ENCODE results near the gene ZDHHC11. TPM values are rescaled to one million over a fixed set of nuclear protein-coding genes. Genes with fewer than 3 reads are reported as not detected.
"Not testable (repeated sequence)": the region's sequence is repeated elsewhere in the genome, so short reads cannot be mapped to it uniquely, and the experiment has no call there.

ZDHHC11 gene
- total and polyA plus RNA-seq, 2 experiments from 2014 or later = 8.0 to 29.1 TPM

DNA sequence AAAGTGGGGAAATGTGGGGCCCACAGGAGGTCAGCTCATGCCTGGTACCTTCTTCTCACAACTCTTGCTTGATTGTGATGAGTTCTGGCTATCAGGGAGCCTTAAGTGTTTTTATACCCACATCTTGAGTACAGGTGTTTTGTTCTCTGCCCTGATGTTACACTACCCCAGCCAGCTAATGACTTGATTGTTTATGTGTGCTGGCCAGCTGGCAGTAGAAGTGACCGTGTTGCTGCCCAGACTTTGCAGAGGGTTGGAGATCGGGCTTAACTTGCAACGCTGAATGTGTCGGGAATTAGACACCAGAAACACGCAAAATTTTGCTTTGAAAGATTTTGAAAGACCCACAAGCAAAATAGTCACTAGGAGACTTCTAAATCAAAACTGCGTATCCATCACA is 49.3 kb downstream of the ZDHHC11 start (continued):
- TF ChIP-seq, protein P1, sequence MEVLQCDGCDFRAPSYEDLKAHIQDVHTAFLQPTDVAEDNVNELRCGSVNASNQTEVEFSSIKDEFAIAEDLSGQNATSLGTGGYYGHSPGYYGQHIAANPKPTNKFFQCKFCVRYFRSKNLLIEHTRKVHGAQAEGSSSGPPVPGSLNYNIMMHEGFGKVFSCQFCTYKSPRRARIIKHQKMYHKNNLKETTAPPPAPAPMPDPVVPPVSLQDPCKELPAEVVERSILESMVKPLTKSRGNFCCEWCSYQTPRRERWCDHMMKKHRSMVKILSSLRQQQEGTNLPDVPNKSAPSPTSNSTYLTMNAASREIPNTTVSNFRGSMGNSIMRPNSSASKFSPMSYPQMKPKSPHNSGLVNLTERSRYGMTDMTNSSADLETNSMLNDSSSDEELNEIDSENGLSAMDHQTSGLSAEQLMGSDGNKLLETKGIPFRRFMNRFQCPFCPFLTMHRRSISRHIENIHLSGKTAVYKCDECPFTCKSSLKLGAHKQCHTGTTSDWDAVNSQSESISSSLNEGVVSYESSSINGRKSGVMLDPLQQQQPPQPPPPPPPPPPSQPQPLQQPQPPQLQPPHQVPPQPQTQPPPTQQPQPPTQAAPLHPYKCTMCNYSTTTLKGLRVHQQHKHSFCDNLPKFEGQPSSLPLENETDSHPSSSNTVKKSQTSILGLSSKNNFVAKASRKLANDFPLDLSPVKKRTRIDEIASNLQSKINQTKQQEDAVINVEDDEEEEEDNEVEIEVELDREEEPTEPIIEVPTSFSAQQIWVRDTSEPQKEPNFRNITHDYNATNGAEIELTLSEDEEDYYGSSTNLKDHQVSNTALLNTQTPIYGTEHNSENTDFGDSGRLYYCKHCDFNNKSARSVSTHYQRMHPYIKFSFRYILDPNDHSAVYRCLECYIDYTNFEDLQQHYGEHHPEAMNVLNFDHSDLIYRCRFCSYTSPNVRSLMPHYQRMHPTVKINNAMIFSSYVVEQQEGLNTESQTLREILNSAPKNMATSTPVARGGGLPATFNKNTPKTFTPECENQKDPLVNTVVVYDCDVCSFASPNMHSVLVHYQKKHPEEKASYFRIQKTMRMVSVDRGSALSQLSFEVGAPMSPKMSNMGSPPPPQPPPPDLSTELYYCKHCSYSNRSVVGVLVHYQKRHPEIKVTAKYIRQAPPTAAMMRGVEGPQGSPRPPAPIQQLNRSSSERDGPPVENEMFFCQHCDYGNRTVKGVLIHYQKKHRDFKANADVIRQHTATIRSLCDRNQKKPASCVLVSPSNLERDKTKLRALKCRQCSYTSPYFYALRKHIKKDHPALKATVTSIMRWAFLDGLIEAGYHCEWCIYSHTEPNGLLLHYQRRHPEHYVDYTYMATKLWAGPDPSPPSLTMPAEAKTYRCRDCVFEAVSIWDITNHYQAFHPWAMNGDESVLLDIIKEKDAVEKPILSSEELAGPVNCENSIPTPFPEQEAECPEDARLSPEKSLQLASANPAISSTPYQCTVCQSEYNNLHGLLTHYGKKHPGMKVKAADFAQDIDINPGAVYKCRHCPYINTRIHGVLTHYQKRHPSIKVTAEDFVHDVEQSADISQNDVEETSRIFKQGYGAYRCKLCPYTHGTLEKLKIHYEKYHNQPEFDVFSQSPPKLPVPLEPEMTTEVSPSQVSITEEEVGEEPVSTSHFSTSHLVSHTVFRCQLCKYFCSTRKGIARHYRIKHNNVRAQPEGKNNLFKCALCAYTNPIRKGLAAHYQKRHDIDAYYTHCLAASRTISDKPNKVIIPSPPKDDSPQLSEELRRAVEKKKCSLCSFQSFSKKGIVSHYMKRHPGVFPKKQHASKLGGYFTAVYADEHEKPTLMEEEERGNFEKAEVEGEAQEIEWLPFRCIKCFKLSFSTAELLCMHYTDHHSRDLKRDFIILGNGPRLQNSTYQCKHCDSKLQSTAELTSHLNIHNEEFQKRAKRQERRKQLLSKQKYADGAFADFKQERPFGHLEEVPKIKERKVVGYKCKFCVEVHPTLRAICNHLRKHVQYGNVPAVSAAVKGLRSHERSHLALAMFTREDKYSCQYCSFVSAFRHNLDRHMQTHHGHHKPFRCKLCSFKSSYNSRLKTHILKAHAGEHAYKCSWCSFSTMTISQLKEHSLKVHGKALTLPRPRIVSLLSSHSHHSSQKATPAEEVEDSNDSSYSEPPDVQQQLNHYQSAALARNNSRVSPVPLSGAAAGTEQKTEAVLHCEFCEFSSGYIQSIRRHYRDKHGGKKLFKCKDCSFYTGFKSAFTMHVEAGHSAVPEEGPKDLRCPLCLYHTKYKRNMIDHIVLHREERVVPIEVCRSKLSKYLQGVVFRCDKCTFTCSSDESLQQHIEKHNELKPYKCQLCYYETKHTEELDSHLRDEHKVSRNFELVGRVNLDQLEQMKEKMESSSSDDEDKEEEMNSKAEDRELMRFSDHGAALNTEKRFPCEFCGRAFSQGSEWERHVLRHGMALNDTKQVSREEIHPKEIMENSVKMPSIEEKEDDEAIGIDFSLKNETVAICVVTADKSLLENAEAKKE (CRISPR knock-in tag; IDR thresholded peaks at IDR 0.05) = no peak
- TF ChIP-seq, protein P2, sequence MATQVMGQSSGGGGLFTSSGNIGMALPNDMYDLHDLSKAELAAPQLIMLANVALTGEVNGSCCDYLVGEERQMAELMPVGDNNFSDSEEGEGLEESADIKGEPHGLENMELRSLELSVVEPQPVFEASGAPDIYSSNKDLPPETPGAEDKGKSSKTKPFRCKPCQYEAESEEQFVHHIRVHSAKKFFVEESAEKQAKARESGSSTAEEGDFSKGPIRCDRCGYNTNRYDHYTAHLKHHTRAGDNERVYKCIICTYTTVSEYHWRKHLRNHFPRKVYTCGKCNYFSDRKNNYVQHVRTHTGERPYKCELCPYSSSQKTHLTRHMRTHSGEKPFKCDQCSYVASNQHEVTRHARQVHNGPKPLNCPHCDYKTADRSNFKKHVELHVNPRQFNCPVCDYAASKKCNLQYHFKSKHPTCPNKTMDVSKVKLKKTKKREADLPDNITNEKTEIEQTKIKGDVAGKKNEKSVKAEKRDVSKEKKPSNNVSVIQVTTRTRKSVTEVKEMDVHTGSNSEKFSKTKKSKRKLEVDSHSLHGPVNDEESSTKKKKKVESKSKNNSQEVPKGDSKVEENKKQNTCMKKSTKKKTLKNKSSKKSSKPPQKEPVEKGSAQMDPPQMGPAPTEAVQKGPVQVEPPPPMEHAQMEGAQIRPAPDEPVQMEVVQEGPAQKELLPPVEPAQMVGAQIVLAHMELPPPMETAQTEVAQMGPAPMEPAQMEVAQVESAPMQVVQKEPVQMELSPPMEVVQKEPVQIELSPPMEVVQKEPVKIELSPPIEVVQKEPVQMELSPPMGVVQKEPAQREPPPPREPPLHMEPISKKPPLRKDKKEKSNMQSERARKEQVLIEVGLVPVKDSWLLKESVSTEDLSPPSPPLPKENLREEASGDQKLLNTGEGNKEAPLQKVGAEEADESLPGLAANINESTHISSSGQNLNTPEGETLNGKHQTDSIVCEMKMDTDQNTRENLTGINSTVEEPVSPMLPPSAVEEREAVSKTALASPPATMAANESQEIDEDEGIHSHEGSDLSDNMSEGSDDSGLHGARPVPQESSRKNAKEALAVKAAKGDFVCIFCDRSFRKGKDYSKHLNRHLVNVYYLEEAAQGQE (IDR thresholded peaks at IDR 0.05; ENCODE audit: unreplicated experiment) = no peak

DNA sequence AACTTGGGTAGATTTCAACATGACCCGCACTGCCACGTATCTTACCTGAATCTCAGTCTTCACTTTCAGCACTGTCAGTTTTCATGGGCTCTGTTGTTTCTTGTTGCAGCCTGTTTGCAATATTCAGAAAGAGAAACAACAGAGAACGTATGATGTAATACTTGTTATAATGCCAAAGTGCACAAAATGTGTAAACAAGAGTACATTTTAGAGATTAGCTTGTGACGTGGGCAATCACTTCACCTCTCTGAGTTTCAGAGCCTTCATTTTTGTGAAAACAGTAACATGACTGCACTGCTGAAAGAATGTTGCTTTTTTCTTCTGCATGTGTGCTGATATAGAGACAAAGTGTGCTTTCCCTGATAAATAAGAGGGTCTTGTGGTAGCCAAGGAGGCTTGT is 49.7 kb downstream of the ZDHHC11 start:
- H2AFZ ChIP-seq; H3K4me1 Mint-ChIP-seq; H4K20me1 ChIP-seq (replicated peaks; ENCODE audit: insufficient read depth); H3K36me3 ChIP-seq (ENCODE audit: insufficient read depth); H3K4me3 Mint-ChIP-seq; DNase-seq (ENCODE audit: low spot score); H3K4me1 ChIP-seq (ENCODE audit: insufficient read depth); H3K79me2 ChIP-seq (replicated peaks; ENCODE audit: insufficient read depth); H3K9me3 Mint-ChIP-seq; H3K27me3 Mint-ChIP-seq (ENCODE audit: insufficient read depth, low read depth, poor library complexity); H3K4me3 ChIP-seq; H3F3A ChIP-seq (replicated peaks; ENCODE audit: low read depth); H3K9me2 ChIP-seq (ENCODE audit: insufficient read depth); H3K27ac ChIP-seq (ENCODE audit: low read depth); ATAC-seq; H3K27me3 ChIP-seq (ENCODE audit: insufficient read depth); H3K27ac Mint-ChIP-seq; H3K4me2 ChIP-seq: not testable (repeated sequence)
- H3K36me3 Mint-ChIP-seq (ENCODE audit: low read depth) = peaks cover 15% of the 10 kb centered on the region

DNA sequence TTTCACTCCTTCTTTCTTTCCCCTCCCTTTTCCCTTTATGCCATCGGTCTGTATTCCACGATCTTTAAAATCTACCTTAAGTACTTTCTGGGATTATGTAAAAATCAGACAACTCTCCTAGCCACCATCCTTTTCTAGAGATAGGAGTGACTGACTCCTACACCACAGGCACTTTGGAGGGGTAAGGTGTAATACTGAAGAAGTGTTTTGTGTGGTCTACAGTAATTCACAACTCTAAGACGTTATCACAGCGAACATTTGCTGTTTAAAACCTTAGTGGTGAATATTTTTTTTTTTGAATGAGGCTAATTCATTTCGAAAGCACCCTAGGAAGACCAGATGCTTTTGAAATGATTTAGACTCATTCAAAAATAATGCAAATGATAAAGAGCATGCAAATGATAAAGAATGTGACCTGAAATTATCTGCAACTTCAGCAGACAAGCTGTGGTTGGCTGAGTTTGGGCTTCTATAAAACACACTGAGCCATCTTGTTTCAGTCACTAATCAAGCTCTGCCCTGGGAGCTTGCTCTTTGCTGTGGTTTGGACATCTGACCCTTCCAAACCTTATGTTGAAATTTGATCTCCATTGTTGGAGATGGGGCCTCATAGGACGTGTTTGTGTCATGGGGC is 52.2 kb downstream of the ZDHHC11 start:
- not testable (repeated sequence) for H3K4me3 Mint-ChIP-seq; H3K79me2 ChIP-seq (replicated peaks; ENCODE audit: insufficient read depth); H3K4me1 ChIP-seq (ENCODE audit: insufficient read depth); H3K9me2 ChIP-seq (ENCODE audit: insufficient read depth); H3K4me2 ChIP-seq; H3K27me3 ChIP-seq (ENCODE audit: insufficient read depth); H3K27ac Mint-ChIP-seq; H3K27me3 Mint-ChIP-seq (ENCODE audit: insufficient read depth, low read depth, poor library complexity); H3K27ac ChIP-seq (ENCODE audit: low read depth); H3K4me1 Mint-ChIP-seq; H3K36me3 ChIP-seq (ENCODE audit: insufficient read depth); H3K4me3 ChIP-seq; H4K20me1 ChIP-seq (replicated peaks; ENCODE audit: insufficient read depth); H3F3A ChIP-seq (replicated peaks; ENCODE audit: low read depth); DNase-seq (ENCODE audit: low spot score); H2AFZ ChIP-seq
- H3K9me3 Mint-ChIP-seq = peaks cover 20% of the 10 kb centered on the region
- peaks cover 37% of the 10 kb centered on the region for H3K36me3 Mint-ChIP-seq (ENCODE audit: low read depth)
- peak; percentile 36 for ATAC-seq

DNA sequence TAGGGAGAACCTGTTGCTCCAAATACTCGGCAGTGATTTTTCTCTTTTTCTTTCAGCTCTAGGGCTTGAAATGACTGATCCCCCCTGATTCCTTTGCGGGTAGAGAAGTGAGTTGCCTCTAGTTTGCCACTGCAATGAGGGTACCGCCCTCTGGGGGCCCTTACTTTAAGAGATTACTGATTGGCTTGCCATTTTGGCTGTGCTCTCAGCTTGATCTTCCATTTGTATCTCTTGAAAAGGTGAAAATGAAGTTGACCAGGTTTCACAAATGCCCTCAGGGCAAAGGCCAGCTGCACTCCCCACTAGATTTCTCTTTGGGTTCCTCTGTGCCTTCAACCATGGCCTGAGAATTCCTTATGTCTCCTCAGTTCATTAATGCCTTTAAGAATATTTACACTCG is 52.8 kb downstream of the ZDHHC11 start:
- peaks cover 40% of the 10 kb centered on the region for H3K36me3 Mint-ChIP-seq (ENCODE audit: low read depth)
- H3K27ac Mint-ChIP-seq; H3K9me2 ChIP-seq (ENCODE audit: insufficient read depth); H3K36me3 ChIP-seq (ENCODE audit: insufficient read depth); H3F3A ChIP-seq (replicated peaks; ENCODE audit: low read depth); H3K27ac ChIP-seq (ENCODE audit: low read depth); H3K4me3 Mint-ChIP-seq; DNase-seq (ENCODE audit: low spot score); H3K79me2 ChIP-seq (replicated peaks; ENCODE audit: insufficient read depth); H2AFZ ChIP-seq; H3K4me3 ChIP-seq; H3K4me1 ChIP-seq (ENCODE audit: insufficient read depth); H3K4me2 ChIP-seq; H3K27me3 ChIP-seq (ENCODE audit: insufficient read depth); H3K27me3 Mint-ChIP-seq (ENCODE audit: insufficient read depth, low read depth, poor library complexity); H4K20me1 ChIP-seq (replicated peaks; ENCODE audit: insufficient read depth): not testable (repeated sequence)
- ATAC-seq = peak; percentile 61
- peaks cover 27% of the 10 kb centered on the region for H3K9me3 Mint-ChIP-seq
- H3K4me1 Mint-ChIP-seq = peaks cover 14% of the 10 kb centered on the region
